Aorta (tissue), 5 donors: ENCODE measurements around the gene ACTR3C. TPM values are rescaled to one million over a fixed set of nuclear protein-coding genes. Genes with fewer than 3 reads are reported as not detected.

Source experiments
- ATAC-seq: fragments of 200-7000 bp; cut with Tn5 transposase; one replicate; pipeline ENCODE4 v1.9.1; 2022; ENCODE audit warnings: moderate library complexity; ENCODE audit not compliant: low FRiP score
- DNase-seq, 2 donors: peaks; one replicate each; pipeline ENCODE4 v3.0.0-alpha.2; 2020
- H3K27ac ChIP-seq, 2 donors: one replicate each; pipeline ENCODE4 v1.5.1; 2013; ENCODE audit warnings: low read length in 2 of 2, mild to moderate bottlenecking in 2 of 2, moderate library complexity in 2 of 2, control low read depth in 1 of 2, inconsistent platforms in 1 of 2, low read depth in 1 of 2
- H3K27me3 ChIP-seq, 2 donors: one replicate each; pipeline ENCODE4 v1.6.1; 2013; ENCODE audit warnings: control low read depth in 1 of 2, low read length in 1 of 2, mild to moderate bottlenecking in 1 of 2, moderate library complexity in 1 of 2; ENCODE audit not compliant: insufficient read depth in 2 of 2, control insufficient read depth in 1 of 2
- H3K36me3 ChIP-seq, 2 donors: one replicate each; pipeline ENCODE4 v1.6.1; 2013; ENCODE audit warnings: control low read depth in 1 of 2, low read length in 1 of 2, mild to moderate bottlenecking in 1 of 2; ENCODE audit not compliant: insufficient read depth in 2 of 2, control insufficient read depth in 1 of 2
- H3K4me1 ChIP-seq, 2 donors: one replicate each; pipeline ENCODE4 v1.6.1; 2013; ENCODE audit warnings: low read length in 2 of 2, control low read depth in 1 of 2, mild to moderate bottlenecking in 1 of 2, moderate library complexity in 1 of 2; ENCODE audit not compliant: insufficient read depth in 2 of 2, control insufficient read depth in 1 of 2
- H3K4me3 ChIP-seq, 2 donors: one replicate each; pipeline ENCODE4 v1.5.1; 2013; ENCODE audit warnings: low read length in 2 of 2, control low read depth in 1 of 2, mild to moderate bottlenecking in 1 of 2
- H3K9me3 ChIP-seq: one replicate; pipeline ENCODE4 v1.6.1; 2013; ENCODE audit warnings: mild to moderate bottlenecking, low read length; ENCODE audit not compliant: control insufficient read depth
- WGBS, 2 donors: extraction: QIAGEN DNeasy Blood & Tissue Kit; methylation state at CpG; one replicate each; pipeline ENCODE4 v1.1.7; 2013; 5-methylcytosine and 5-hydroxymethylcytosine counted together
- intact Hi-C, 2 donors: fragments of 100-400 bp; cut with DNase I; formaldehyde crosslinking; loops; one replicate each; pipeline versions ENCODE4 v1.14.2 to v1.15.0; 2022
- polyA plus RNA-seq, 2 donors: library from polyadenylated mRNA; stranded (reverse); fragments of 200-250 nt; gene quantifications; one replicate each; pipeline ENCODE4 v1.2.3, GENCODE V29; 2013
- total RNA-seq, 2 donors: library from RNA; stranded (reverse); fragmentation: NEBNext Ultra II Directional; extraction: Animal tissue kit (Norgen Biotek cat#: 25700); gene quantifications; one replicate each; pipeline ENCODE4 v1.2.1, GENCODE V29; 2021
- donor health status: healthy with polysubstance abuse.
- donor health status: Bipolar disorder and iron deficiency.
- donor health status: DM: no; HTN: no; CAD: no.
- donor health status: DM: no; HTN: no; CAD: no.
- donor health status: DM: yes; HTN: yes; CAD: no.

The ACTR3C gene
- total and polyA plus RNA-seq, 4 donors, result 0.75 to 5.2 (median 1.2) TPM; not detected in 1

DNA sequence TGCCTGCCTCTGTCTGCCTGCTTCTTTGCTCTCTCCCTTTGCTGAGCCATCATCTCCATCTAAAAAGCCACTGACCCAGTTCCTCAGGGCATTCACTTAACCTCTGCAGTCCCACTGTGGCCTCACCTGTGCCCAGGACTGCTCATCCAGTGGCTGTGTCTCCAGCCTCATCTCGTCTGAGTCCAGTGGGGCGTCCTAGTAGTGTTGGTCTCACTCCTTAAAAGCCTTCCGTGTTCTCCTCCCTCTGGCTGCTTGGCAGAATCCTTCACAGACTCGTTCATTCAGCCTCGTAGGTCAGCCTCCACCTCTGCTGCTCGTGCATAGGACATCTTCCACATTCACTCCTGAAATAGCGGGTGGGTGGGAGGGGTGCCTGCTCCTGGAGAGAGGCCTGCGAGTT is 10.8 kb upstream of the ACTR3C start:
- DNase-seq (no peak), ATAC-seq (no peak)
- intact Hi-C loops, result no loop called here
- WGBS, 2 donors, result 91 to 96% methylated on average over 8 of the region's 8 CpGs
- no peaks in the 10 kb centered on the region for H3K4me1 ChIP-seq
- H3K27ac ChIP-seq, result no peak overlapping the region
- no peaks in the 10 kb centered on the region for H3K27me3 ChIP-seq
- no peaks in the 10 kb centered on the region for H3K36me3 ChIP-seq
- H3K4me3 ChIP-seq, result no peak overlapping the region
- no peaks in the 10 kb centered on the region for H3K9me3 ChIP-seq

DNA sequence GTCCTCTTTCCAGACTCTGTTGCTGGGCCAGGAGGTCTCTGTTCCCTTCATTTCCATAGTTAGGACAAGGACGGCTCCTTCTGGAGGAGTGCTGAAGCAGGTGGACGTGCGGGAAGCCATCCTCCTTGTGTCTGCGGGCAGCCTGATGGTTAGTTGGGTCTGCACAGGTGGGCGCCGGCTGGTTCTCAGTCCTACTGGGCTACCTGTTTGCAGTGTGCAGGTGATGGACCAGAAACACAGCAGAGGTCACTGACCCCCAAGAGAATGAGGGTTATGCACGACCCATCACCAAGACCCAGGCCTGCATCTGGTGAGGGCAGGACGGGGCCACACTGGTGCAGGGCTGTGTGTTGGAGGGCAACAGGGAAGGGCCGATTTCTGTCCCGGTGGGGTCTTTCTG is 10.3 kb upstream of the ACTR3C start:
- intact Hi-C loops, result no loop called here
- no peaks in the 10 kb centered on the region for H3K4me1 ChIP-seq
- H3K27me3 ChIP-seq, result no peaks in the 10 kb centered on the region
- no peaks in the 10 kb centered on the region for H3K36me3 ChIP-seq
- 94 to 96% methylated on average over 10 of the region's 10 CpGs for WGBS, 2 donors
- ATAC-seq, result no peak
- no peak for DNase-seq
- H3K9me3 ChIP-seq, result no peaks in the 10 kb centered on the region
- no peak overlapping the region for H3K27ac ChIP-seq
- no peak overlapping the region for H3K4me3 ChIP-seq

DNA sequence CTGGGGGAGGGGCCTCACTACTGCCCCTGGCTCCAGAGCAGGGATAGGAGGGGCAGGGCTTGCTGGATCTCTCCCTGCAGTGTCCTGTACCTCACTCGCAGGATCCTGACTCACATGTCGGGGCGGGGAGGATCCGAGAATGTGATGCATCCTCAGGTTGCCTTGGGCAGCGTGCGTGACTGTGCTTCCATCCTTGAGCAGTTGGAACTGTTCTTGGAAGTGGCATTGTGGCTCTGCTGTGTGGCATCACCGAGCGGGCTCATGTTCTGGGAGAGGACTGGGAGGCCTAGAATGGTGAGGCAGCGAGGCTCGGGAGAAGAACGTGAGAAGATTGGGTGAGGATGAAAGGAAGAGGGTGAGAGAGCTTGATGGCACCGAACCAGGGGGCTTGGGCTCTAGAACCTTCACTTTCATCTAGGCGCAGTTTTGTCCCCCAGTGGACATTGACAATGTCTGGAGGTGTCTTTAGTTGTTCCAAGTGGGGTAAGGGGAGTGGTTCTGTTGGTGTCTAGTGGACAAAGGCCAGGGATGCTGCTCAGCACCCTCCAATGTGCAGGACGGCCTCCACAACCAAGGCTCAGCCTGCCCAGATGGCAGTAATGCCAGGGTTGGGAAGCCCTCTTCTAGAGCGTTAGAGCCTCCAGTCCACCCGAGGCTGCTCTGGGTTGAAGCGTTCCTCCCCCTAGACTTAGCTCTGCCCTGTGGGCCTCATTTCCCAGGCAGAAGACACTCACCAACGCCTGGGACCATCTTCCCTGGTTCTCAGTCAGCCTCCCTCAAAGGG is 9.7 kb upstream of the ACTR3C start:
- no peak for ATAC-seq
- 95% methylated on average over 18 of the region's 18 CpGs for WGBS, 2 donors
- H3K4me3 ChIP-seq, result no peak overlapping the region
- H3K9me3 ChIP-seq, result no peaks in the 10 kb centered on the region
- no peak for DNase-seq
- H3K27me3 ChIP-seq, result no peaks in the 10 kb centered on the region
- intact Hi-C loops, result no loop called here
- no peaks in the 10 kb centered on the region for H3K36me3 ChIP-seq
- H3K27ac ChIP-seq, result no peak overlapping the region
- no peaks in the 10 kb centered on the region for H3K4me1 ChIP-seq

DNA sequence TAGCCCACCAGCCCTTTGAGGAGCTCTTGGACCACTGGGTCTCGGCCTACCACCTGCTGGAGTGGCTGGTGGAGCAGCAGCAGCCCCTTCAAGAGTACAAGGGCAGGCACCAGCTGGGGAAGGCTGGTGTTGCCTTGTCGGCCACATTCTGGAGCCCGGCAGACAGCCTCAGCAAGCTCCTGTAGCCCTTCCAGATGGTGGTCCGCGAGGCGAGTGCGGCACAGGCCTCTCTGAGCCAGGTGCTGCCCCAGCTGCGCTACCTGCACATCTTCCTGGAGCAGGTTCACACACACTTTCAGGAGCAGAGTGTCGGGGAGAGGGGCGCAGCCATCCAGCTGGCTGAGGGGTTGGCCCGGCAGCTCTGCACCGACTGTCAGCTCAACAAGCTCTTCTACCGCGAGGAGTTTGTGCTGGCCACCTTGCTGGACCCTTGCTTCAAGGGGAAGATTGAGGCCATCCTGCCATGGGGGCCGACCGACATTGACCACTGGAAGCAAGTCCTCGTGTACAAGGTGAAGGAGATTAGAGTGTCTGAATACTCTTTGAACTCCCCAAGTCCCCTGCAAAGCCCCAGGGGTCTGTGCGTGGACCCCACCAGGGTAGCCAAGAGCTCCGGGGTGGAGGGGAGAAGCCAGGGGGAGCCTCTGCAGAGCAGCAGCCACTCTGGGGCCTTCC is 7.0 kb upstream of the ACTR3C start:
- H3K27ac ChIP-seq, result no peak overlapping the region
- no peak overlapping the region for H3K4me3 ChIP-seq
- no peak for DNase-seq
- no peaks in the 10 kb centered on the region for H3K36me3 ChIP-seq
- ATAC-seq, result no peak
- no peaks in the 10 kb centered on the region for H3K27me3 ChIP-seq
- WGBS, 2 donors, result 93 to 95% methylated on average over 19 of the region's 19 CpGs
- intact Hi-C loops, result no loop called here
- H3K9me3 ChIP-seq, result no peaks in the 10 kb centered on the region
- no peaks in the 10 kb centered on the region for H3K4me1 ChIP-seq

DNA sequence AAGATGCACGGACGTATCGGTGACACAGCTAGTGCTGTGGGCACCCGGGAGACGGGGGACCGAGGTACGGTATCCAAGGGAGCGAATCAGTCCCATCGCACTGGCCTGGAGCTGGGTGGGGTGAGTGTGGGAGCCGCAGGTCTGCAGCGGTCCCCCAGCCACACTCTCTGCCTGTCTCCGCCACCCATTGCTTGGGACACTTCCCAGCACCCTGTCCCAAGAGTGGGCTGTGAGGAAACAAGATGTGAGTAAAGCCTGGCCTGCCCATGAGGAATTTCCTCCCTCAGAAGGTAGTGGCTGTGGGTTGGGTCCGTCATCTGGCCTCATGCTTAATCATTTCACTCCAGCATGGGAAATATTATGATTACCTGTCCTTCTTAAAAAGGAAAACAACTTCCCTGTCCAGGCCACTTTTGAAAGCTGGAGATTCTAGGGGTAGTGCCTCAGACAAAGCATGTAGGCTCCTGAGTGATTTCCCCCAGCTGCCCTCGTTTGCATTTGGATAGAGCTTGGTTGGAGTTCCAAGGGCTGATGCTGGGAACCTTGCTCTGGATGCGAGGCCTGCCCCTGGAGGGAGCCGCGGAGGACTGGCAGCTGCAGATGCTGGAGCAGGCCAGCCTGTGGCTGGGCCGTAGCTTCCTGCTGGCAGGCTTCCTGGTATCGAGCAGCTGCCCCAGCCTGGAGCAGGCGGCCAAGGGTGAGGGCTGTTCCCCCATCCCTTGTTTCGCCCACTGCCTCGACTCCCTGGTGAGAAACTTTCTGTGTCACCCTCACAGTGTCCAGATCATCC is 6.2 kb upstream of the ACTR3C start:
- 77 to 80% methylated on average over 22 of the region's 22 CpGs for WGBS, 2 donors

DNA sequence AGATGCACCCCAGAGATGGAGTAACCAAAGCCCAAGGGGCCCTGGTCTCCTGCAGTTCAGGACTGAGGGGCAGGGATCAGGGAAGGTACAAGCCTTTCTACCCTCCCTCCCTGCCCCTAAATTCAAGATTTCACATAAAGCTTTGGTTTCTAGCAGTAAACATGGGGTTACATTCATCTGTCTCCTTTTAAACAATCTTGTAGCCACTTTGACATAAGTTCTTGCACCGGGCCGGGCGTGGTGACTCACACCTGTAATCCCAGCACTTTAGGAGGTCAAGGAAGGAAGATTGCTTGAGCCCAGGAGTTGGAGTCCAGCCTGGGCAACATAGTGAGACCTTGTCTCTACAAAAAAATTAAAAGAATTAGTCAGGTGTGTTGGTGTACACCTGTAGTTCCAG is 4.0 kb upstream of the ACTR3C start:
- no peaks in the 10 kb centered on the region for H3K27me3 ChIP-seq
- H3K4me1 ChIP-seq, result no peaks in the 10 kb centered on the region
- DNase-seq (no peak), ATAC-seq (no peak)
- no peaks in the 10 kb centered on the region for H3K9me3 ChIP-seq
- 97 to 100% methylated on average over 3 of the region's 3 CpGs for WGBS, 2 donors
- H3K27ac ChIP-seq, result no peak overlapping the region
- intact Hi-C loops, result no loop called here
- H3K4me3 ChIP-seq, result no peak overlapping the region
- no peaks in the 10 kb centered on the region for H3K36me3 ChIP-seq

More for the DNA sequence above, 6.2 kb upstream of the ACTR3C start:
- H3K27ac ChIP-seq, result no peak overlapping the region
- H3K27me3 ChIP-seq, result no peaks in the 10 kb centered on the region
- no peak overlapping the region for H3K4me3 ChIP-seq
- no peaks in the 10 kb centered on the region for H3K4me1 ChIP-seq
- no peak for ATAC-seq
- DNase-seq, result no peak
- H3K36me3 ChIP-seq, result no peaks in the 10 kb centered on the region
- intact Hi-C loops, result no loop called here
- no peaks in the 10 kb centered on the region for H3K9me3 ChIP-seq

DNA sequence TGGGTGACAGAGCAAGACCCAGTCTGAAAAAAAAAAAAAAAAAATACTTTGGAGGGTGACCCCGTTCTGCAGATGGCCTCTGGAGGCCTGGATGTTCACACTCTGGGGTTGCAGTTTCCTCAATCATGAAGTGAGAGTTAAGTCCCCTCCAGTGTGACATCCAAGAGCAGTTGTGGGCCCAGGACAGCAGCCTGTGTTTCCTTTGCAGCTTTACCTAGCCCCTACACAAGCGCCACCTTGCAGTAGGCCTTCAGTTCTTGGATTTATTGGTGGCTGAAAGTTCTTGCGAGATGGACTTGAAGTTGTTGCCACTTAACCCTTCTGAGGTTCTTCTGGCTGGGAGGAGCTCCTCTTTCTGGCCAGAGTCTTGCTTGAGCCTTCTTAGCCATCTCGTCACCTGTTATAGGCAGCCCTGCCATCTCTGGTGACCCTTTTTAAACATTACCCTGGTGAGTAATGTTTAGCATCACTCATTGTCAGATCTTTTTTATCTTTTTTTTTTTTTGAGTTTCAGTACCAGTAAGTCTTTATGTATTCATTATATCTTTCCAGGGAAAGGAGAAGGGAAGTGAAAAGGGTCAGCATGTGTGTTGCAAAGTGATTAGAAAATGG is 3.4 kb upstream of the ACTR3C start:
- no peak overlapping the region for H3K4me3 ChIP-seq
- H3K27me3 ChIP-seq, result no peaks in the 10 kb centered on the region
- ATAC-seq (no peak), DNase-seq (no peak)
- no peaks in the 10 kb centered on the region for H3K9me3 ChIP-seq
- H3K4me1 ChIP-seq, result no peaks in the 10 kb centered on the region
- no peaks in the 10 kb centered on the region for H3K36me3 ChIP-seq
- 86 to 90% methylated on average over 4 of the region's 4 CpGs for WGBS, 2 donors
- intact Hi-C loops, result no loop called here
- H3K27ac ChIP-seq, result no peak overlapping the region

DNA sequence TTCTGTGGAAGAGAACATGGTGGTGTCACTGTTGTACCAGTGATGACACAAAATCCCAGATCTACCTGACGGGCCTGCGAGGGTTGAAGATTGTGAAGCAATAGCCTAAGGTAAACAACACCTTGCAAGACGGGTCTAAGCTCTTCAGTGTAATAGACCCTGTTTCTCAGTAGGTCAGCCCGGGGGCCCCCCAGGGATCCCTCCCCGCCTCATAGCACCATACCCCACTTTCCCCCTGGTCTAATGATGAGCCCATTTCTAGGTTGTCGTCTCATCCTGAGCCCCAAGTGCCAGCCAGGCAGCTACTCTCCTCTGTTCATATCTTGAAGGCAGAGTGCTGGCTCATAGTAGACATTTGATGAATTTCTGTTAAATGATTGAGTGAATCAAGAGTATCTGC is 2.6 kb upstream of the ACTR3C start:
- no peaks in the 10 kb centered on the region for H3K4me1 ChIP-seq
- H3K27ac ChIP-seq, result no peak overlapping the region
- ATAC-seq (no peak), DNase-seq (no peak)
- intact Hi-C loops, result no loop called here
- no peaks in the 10 kb centered on the region for H3K9me3 ChIP-seq
- H3K36me3 ChIP-seq, result no peaks in the 10 kb centered on the region
- H3K4me3 ChIP-seq, result no peak overlapping the region
- 96 to 98% methylated on average over 6 of the region's 6 CpGs for WGBS, 2 donors
- no peaks in the 10 kb centered on the region for H3K27me3 ChIP-seq
